ENCODE measurements around the gene DNAH2.

- no peak for TF ChIP-seq POLR2AphosphoS5 (IDR thresholded peaks at IDR 0.05; ENCODE audit: borderline replicate concordance, low read depth, low read length)
- TF ChIP-seq EZH2 (IDR thresholded peaks at IDR 0.05): no peak
- no peak for TF ChIP-seq FOXP2 (optimal IDR thresholded peaks at IDR 0.05; ENCODE audit: control extremely low read depth, extremely low read length, insufficient read depth)
These were observed 2.6 kb downstream of the DNAH2 start for GRCh38 chr17:7720125-7720524.

Measured in SK-N-MC (cell line).